ENCODE measurements around the gene MPRIP. TPM values are rescaled to one million over a fixed set of nuclear protein-coding genes. Genes with fewer than 3 reads are reported as not detected.

MPRIP gene
- total and polyA plus RNA-seq, 8 donors = 80.2 to 518 (median 190) TPM

- TF ChIP-seq POLR2A (IDR thresholded peaks at IDR 0.05) (no peak), EP300 (IDR thresholded peaks at IDR 0.05) (no peak), POLR2AphosphoS5 (IDR thresholded peaks at IDR 0.05) (no peak)
- TF ChIP-seq, protein P1, sequence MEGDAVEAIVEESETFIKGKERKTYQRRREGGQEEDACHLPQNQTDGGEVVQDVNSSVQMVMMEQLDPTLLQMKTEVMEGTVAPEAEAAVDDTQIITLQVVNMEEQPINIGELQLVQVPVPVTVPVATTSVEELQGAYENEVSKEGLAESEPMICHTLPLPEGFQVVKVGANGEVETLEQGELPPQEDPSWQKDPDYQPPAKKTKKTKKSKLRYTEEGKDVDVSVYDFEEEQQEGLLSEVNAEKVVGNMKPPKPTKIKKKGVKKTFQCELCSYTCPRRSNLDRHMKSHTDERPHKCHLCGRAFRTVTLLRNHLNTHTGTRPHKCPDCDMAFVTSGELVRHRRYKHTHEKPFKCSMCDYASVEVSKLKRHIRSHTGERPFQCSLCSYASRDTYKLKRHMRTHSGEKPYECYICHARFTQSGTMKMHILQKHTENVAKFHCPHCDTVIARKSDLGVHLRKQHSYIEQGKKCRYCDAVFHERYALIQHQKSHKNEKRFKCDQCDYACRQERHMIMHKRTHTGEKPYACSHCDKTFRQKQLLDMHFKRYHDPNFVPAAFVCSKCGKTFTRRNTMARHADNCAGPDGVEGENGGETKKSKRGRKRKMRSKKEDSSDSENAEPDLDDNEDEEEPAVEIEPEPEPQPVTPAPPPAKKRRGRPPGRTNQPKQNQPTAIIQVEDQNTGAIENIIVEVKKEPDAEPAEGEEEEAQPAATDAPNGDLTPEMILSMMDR (IDR thresholded peaks at IDR 0.05) = no peak
- intact Hi-C loops (cut with DNase I; ENCODE audit: low total_unique reads) = no loop called here
- DNase-seq = no peak
- no peak overlapping the region for H3K27ac ChIP-seq
- H3K27me3 ChIP-seq = no peaks in the 10 kb centered on the region
- WGBS, 5 donors = 80 to 87% (median 82%) methylated on average over 25 to 27 of the region's 27 CpGs
- H3K36me3 ChIP-seq = peaks cover 61 to 97% (median 92%) of the 10 kb centered on the region in 4 donors
- no peaks in the 10 kb centered on the region for H3K9me3 ChIP-seq
- no peak overlapping the region for H3K4me3 ChIP-seq
- H3K4me1 ChIP-seq = no peaks in the 10 kb centered on the region
These were observed 172.6 kb downstream of the MPRIP start for GRCh38 chr17:17214646-17215436.

- H3K4me3 ChIP-seq = no peak overlapping the region
- no peaks in the 10 kb centered on the region for H3K27me3 ChIP-seq
- H3K36me3 ChIP-seq = peaks cover 68 to 99% (median 98%) of the 10 kb centered on the region in 4 donors
- no peak for DNase-seq
- TF ChIP-seq POLR2A (IDR thresholded peaks at IDR 0.05) (no peak), POLR2AphosphoS5 (IDR thresholded peaks at IDR 0.05) (no peak), EP300 (IDR thresholded peaks at IDR 0.05) (no peak)
- TF ChIP-seq, protein P1 (IDR thresholded peaks at IDR 0.05) = no peak
- intact Hi-C loops (cut with DNase I; ENCODE audit: low total_unique reads) = no loop called here
- no peaks in the 10 kb centered on the region for H3K9me3 ChIP-seq
- 82 to 90% (median 87%) methylated on average over 8 of the region's 8 CpGs for WGBS, 5 donors
- H3K4me1 ChIP-seq = no peaks in the 10 kb centered on the region
- no peak overlapping the region for H3K27ac ChIP-seq
These were observed 173.3 kb downstream of the MPRIP start for GRCh38 chr17:17215575-17215974.

DNA sequence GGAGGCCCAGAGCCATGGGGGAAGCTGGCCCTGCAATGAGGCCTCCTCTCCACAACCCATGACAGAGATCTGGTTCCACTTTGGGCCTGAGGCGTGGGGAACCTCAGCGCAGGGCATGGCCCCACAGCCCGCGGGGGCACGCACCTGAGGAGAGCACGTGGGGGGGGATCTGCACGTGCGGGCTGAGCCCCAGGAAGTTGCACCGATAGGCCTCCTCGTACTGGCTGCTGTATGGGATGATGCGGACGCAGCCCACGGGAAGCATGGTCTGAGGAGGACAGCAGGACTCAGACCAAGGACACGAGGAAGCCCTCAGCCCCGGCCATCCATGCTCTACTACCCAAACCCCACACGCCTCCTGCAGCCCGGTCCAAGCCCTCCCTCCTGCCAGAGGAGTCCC, 174.0 kb downstream of the MPRIP start:
- no peak overlapping the region for H3K27ac ChIP-seq
- no peak for DNase-seq
- H3K27me3 ChIP-seq = no peaks in the 10 kb centered on the region
- H3K36me3 ChIP-seq = peaks cover 75 to 100% (median 98%) of the 10 kb centered on the region in 4 donors
- no peak for TF ChIP-seq POLR2A (IDR thresholded peaks at IDR 0.05)
- TF ChIP-seq, protein P1 (IDR thresholded peaks at IDR 0.05) = no peak
- TF ChIP-seq POLR2AphosphoS5 (IDR thresholded peaks at IDR 0.05) = no peak
- no peaks in the 10 kb centered on the region for H3K4me1 ChIP-seq
- no peak overlapping the region for H3K4me3 ChIP-seq
- intact Hi-C loops (cut with DNase I; ENCODE audit: low total_unique reads) = no loop called here
- H3K9me3 ChIP-seq = no peaks in the 10 kb centered on the region
- 88 to 96% (median 92%) methylated on average over 13 to 17 of the region's 17 CpGs for WGBS, 5 donors

- intact Hi-C loops (cut with DNase I; ENCODE audit: low total_unique reads) = no loop called here
- H3K4me1 ChIP-seq = no peaks in the 10 kb centered on the region
- H3K9me3 ChIP-seq = no peaks in the 10 kb centered on the region
- H3K36me3 ChIP-seq = peaks cover 80 to 100% (median 99%) of the 10 kb centered on the region in 4 donors
- no peak overlapping the region for H3K4me3 ChIP-seq
- H3K27ac ChIP-seq = no peak overlapping the region
- no peak for DNase-seq
- WGBS, 5 donors = 74 to 90% (median 78%) methylated on average over 10 to 16 of the region's 16 CpGs
- H3K27me3 ChIP-seq = no peaks in the 10 kb centered on the region
- TF ChIP-seq, protein P1 (IDR thresholded peaks at IDR 0.05) = no peak
- TF ChIP-seq POLR2AphosphoS5 (IDR thresholded peaks at IDR 0.05) = no peak
- no peak for TF ChIP-seq EP300 (IDR thresholded peaks at IDR 0.05)
- TF ChIP-seq POLR2A (IDR thresholded peaks at IDR 0.05) = no peak
These were observed 174.5 kb downstream of the MPRIP start for GRCh38 chr17:17216776-17217175.
